NCI-H1930 (cell line): ENCODE results near the gene FGFBP2.
A peak's percentile ranks its signal among the peaks of the same experiment; 100 is the strongest.

Experiments used
- DNase-seq, 2 experiments: peaks; one replicate each; lab custom pipeline; 2025; lab: John Stamatoyannopoulos, UW

The FGFBP2 gene, protein sequence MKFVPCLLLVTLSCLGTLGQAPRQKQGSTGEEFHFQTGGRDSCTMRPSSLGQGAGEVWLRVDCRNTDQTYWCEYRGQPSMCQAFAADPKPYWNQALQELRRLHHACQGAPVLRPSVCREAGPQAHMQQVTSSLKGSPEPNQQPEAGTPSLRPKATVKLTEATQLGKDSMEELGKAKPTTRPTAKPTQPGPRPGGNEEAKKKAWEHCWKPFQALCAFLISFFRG

GRCh38 chr4:15963001-15963451 is at the start of gene FGFBP2:
TSS of gene FGFBP2 (minus strand) at chr4:15963175. CDS start at chr4:15963129, 46 bp downstream.
- peak in 1 of 2 experiments; percentile 23 for DNase-seq

DNA sequence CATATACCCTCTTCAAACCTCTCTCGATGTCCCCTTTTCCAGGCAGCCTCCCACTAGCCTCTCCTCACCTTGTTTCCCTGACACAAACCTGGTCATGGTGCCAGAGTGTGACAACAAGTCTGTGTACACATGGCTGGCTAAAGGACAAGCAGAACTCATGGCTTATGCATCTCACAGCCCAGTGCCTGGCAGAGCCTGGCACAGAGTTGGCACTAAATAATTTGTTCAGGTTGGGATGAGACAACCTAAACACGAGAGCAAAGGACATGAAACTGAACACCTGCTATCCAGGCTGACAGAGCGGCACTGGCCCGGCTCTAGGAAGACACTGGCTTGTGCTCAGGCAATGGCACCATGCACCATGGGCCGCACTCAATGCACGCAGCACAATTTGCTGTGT is 48.2 kb upstream of the FGFBP2 start:
- no peak for DNase-seq

DNA sequence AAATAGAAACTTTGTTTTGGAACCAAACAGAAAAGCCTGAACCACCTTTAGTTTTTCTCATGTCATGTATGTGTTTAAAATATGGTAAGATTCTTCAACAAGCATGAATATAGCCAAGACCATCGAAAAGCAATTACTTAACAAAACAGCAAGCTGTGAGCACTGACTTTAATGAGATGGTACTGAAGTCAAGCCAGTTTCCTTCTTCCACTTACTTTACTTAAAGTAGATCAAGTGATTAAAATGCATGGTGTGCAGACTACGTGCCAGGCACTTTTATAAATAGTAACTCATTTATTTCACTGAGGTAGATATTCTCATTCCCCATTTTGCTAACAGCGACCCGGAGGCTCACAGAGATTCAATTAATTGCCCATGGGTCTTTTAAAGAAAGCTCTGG is 46.2 kb upstream of the FGFBP2 start:
- DNase-seq: no peak

- DNase-seq: peak in 1 of 2 experiments; percentile 24
Measured at GRCh38 chr4:16007471-16008095, 44.6 kb upstream of the FGFBP2 start.

GRCh38 chr4:16006771-16007446 is 43.9 kb upstream of the FGFBP2 start:
- DNase-seq: peak; percentile 24 to 47

DNA sequence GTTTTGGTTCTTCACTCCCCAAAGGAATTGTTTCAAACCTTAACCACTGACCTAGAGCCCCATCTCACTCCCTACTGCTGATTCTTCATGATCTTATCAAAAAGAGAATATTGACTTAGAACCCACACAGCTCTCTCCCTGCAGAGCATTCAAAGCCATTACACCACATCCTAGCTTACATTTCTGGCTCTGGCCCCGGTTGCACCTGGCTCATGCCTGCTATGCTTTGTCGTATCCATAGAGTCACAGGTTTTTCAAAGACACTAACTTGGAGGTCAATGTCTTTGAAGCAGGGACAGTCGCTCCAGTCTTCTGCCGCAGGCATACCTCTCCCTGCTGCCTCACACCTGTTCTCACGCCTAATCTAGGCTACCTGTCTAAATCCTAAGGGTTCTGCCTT is 42.7 kb upstream of the FGFBP2 start:
- DNase-seq: no peak

DNA sequence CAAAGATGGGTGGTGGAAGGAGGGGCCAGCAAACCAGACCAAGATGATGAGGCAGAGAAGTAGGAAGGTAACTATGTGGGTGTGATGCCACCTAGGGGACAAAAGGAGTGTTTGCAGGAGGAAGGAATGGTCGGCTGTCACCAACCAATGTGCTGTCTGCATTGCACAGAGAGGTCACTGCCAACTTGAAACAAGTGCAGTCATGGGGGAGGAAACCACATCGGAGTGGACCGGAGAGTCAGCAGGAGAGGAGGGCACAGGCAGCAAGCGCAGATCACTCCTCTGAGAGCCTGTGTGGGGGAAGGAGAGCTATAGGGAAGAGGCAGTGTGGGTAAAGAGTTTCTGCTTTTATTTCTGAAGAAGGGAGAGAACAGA is 38.5 kb upstream of the FGFBP2 start:
- peak; percentile 10 to 39 for DNase-seq

DNA sequence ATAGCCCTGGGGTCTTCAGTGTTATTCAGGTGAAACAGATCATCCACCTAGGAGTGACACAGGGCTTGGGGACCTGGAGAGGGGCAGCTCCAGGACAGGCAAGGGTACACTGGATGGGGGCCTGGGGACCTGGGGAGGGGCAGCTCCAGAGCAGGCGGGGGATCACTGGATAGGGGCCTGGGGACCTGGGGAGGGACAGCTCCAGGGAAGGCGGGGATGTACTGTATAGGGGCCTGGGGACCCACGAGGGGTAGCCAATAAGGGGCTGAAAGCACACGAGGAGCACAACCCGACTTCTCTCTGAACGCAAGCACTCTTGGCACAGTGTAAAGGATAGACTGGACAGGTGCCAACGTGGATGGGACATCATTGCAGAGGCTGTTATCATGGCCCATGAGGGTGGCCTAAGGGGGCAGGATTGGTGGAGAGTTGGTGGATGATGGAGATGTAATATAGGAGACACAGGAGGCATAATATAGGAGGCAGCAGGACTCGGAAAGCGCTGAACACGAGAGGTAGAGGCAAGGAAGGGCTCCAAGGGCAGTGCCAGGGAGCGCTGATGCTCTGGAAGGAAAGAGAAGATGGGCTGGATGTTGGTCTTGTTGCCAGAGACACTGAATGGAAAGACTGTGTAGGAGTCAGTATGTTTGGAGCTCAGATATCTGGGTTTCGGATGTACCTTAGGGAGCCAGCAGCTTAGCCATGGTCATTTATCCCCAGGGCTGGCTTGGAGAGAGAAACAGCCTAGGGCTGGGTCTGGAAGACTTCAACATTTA is 37.9 kb upstream of the FGFBP2 start:
- DNase-seq: no peak

DNA sequence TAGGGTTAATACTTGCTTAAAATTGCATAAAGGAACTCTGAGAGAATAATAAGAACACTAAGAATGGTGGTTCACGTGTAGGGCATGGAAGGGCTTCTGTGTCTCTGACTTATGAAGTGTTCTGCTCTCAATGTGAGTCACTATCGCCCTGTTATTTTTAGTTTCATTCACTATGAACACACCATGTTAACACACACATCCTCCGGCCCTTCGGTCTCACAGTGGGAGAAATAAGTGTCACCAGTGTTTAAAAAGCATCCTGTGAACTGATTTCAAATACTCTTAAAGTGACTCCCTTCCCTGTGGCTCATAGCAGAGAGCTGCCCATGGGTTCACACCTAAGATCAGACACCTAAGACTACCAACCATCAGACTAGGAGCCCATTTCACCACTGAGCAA is 33.8 kb upstream of the FGFBP2 start:
- no peak for DNase-seq

GRCh38 chr4:15995826-15996225 is 32.9 kb upstream of the FGFBP2 start:
- DNase-seq: no peak

DNA sequence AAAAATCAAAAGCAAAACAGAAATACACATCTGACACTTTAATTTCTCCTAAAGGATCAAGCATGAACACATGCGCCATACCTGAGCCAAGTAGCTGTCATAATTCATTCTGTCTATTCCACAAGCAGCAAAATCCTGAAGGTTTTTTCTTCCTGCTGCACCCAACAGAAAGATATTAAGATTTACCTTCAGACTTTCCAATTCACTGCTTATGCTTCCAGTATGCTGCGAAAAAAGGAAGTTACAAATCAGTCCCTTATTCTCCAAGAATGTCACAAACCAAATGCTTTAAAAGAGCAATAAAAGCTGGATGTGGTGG is 29.2 kb upstream of the FGFBP2 start:
- DNase-seq: no peak

GRCh38 chr4:15990570-15991285 is 27.8 kb upstream of the FGFBP2 start:
- no peak for DNase-seq

GRCh38 chr4:15989424-15989823 is 26.4 kb upstream of the FGFBP2 start:
- DNase-seq: no peak

DNA sequence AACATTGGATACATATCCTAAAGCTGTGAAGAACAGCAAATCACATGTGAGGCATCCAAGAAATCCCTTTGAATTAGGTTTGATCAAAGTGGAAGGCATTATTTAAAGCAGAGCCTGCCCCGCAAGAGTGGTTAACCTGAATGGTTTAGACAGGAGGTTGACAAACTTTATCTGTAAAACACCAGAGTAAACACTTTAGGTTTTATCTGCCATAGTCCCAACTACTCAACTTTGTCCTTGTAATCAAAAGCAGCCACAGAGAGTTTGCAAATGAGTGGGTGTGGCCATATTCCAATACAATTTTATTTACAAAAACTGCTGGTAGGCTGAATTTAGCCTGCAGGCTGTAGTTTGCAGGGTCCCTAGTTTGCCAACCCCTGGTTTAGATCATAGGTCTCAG is 25.2 kb upstream of the FGFBP2 start:
- DNase-seq: no peak

DNA sequence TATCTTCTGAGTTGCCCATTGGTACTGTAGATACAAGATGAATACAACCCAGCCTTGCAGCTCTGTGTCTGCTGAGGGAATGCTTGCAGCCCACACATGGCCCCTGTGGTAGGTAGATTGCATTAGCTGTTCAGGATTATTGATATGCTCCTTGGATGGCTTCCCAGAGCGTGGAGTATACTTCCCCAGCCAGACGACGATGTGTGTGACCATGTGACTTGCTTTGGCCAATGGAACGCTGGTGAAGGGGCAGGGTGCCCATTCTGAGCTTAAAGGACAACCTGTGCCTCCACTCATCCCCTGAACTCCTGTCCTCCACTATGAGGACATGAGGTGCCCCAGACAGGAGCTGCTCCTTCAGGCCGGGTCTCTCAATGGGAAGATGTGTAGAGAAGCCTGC is 23.9 kb upstream of the FGFBP2 start:
- DNase-seq: no peak

DNA sequence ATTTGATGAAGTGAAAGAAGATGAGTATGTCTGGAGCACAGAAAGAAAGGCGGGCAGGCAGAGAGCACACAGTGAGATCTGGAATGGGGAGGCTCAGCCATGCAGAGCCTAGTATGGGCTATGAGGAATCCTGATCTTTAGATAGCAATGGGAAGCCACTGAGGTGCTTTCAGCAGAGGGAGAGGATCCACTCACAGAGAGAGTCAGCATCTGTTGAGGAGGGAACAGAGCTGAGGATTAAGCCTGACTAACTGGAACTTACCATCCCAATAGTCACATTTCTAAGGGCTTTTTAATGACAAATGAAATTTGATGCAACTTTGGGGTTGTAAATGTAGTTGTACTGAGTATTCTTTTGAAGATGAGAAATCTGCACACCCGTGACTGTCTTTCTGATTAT is 20.6 kb upstream of the FGFBP2 start:
- DNase-seq: no peak

- DNase-seq: no peak
Measured at GRCh38 chr4:15982842-15983524, 20.0 kb upstream of the FGFBP2 start.

GRCh38 chr4:15976456-15977447 is 13.8 kb upstream of the FGFBP2 start:
- DNase-seq: no peak

DNA sequence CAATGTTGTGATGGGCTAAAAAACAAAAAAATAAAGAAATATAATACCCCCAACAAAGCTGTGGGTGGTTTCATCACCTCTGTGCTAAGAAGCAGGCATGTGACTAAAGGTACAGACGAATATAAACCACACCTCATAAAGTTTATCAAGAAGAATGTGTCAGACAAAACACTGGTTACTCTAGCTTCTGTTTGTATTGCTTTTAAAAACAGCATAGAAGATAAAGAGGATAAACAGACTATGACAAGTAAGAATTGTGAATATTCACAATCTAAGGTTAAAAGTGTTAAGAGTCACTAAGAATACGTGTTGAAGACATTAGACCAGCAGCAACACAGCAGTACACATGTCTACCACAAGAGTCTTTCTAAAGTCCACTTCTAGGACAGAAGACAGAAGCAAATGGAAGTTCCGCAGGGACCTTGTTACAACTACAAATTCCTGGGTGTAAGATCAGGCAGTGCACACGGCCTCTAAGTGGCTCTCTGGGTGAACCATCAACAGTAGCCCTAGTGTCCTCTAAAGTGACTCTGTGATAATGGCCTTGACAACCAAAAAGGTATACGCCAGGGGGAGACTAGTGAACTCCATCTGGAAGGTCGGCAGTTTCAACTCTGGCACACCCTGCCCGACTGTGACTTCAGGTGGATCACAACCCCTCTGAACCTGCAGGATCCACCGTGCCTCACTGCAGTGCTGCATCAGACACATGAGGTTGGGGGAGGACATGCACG is 8.3 kb upstream of the FGFBP2 start:
- DNase-seq: no peak
